Activated T-cell treated with anti-CD3 and anti-CD28 coated beads, Interleukin-2, amount 50 U/mL, for 1 hour (primary cell): ENCODE measurements around the gene SERINC5.
"Not testable (repeated sequence)": the region's sequence is repeated elsewhere in the genome, so short reads cannot be mapped to it uniquely, and the experiment has no call there.

Experiments
- DNase-seq: peaks from one replicate; pipeline ENCODE4 v3.0.0-alpha.2; 2020

SERINC5 gene

DNA sequence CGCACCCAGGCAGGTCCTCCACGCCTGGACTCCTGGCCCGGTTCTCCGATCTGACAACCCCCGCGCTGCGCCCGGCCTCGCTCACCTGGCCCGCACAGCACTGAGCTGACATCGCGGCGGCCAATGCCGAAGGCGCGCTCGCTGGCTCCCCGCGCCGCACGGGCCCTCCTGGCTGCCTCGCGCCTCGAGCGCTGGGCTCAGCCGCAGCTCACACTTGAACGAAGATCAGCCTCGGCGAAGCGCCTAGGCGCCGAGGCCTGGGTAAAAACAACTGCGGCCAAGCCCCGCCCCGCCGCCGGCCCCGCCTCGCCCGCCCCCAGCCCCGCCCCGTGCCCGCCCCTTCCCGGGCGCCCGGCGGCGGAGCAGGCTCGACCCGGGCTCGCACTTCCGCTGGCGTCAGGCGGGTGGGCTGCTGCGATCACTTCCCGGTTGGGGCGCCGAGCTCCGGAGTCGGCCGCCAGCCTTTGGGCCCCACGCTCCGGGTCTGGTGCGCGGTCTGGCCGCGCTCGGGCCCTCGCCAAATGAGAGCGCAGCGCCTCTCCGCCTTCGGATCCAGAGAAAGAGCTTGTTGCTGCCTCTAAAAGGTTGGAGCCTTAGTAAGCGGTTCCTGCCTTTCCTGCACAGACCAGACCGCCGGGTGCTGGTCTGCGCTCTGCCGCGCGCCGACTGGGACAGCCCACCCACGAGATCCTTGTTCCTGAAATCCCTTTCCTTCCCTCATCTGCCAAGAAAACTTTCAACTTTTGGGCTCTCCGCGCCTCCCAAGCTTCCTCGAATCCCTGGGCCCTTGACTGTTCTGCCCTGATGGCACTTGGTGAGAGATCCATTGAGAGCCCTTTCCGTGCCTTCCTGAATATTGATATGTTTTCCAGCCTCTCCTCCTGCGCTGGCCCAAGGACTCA lies at the start of gene SERINC5:
TSS of gene SERINC5 (minus strand) at position 238 of the 902 bp plus-strand sequence. CDS start at position 112, 126 bp downstream.
- DNase-seq: peak; percentile 90

- no peak for DNase-seq
These were observed 46.8 kb upstream of the SERINC5 start for GRCh38 chr5:80302636-80303035.

GRCh38 chr5:80301342-80301741 lies 45.5 kb upstream of the SERINC5 start:
- DNase-seq: not testable (repeated sequence)

DNA sequence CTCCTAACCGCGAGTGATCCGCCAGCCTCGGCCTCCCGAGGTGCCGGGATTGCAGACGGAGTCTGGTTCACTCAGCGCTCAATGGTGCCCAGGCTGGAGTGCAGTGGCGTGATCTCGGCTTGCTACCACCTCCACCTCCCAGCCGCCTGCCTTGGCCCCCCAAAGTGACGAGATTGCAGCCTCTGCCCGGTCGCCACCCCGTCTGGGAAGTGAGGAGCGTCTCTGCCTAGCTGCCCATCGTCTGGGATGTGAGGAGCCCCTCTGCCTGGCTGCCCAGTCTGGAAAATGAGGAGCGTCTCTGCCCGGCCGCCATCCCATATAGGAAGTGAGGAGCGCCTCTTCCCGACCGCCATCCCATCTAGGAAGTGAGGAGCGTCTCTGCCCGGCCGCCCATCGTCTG lies 44.9 kb upstream of the SERINC5 start:
- DNase-seq: not testable (repeated sequence)

- DNase-seq: no peak
These were observed 44.3 kb upstream of the SERINC5 start for GRCh38 chr5:80300125-80300524.

DNA sequence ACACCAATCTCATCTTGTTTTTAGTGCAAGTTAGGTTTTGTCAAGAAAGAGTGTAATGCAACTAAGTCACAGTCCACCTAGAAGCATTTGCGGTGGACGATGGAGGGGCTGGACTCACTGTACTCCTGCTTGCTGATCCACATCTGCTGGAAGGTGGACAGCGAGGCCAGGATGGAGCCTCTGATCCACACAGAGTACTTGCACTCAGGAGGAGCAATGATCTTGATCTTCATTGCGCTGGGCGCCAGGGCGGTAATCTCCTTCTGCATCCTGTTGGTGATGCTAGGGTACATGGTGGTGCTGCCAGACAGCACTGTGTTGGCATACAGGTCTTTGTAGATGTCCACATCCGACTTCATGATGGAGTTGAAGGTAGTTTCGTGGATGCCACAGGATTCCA lies 43.8 kb upstream of the SERINC5 start:
- DNase-seq: no peak

DNA sequence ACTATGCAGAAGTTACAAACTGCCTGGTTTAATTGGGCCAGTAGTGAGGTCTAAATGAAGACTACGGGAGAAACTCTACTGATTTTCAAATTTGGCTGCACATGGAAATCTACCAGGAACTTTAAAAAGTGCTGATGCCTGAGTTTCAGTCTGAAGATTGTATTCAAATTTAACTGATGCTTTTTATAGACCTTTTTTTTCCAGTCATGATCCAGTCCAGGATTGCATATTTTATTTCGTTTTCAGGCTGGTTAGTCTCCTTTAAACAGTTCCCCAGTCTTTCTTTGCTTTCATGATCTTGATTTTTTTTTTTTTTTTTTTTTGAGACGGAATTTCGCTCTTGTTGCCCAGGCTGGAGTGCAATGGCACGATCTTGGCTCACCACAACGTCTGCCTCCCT lies 40.3 kb upstream of the SERINC5 start:
- DNase-seq: no peak

DNA sequence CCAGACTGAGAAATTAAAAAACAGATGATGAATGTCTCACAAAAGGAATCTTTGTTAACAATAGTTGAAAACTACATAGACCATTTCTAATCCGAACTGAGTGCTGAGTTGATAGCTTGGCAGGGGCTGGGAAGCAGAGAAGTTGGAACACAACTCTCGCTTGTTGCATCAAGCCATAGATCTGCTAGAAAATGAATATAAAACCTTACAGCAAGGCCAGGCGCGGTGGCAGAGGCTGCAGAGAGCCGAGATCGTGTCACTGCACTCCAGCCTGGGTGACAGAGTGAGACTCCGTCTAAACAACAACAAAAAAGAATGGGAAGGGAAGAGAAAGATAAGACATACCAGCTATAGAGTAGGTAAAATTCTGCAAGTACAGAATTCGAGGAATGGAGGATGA lies 35.9 kb upstream of the SERINC5 start:
- DNase-seq: no peak

DNA sequence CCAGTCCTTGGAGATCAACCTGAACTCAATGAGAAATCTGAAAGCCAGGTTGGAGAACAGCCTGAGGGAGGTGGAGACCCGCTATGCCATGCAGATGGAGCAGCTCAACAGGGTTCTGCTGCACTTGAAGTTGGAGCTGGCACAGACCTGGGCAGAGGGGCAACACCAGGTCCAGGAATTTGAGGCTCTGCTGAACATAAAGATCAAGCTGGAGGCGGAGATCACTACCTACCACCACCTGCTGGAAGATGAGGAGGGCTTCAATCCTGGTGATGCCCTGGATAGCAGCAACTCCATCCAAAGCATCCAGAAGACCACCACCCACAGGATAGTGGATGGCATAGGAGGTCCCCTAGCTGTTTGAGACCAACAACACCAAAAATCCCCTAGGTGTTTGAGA lies 33.5 kb upstream of the SERINC5 start:
- no peak for DNase-seq

GRCh38 chr5:80288177-80288576 lies 32.3 kb upstream of the SERINC5 start:
- no peak for DNase-seq

DNA sequence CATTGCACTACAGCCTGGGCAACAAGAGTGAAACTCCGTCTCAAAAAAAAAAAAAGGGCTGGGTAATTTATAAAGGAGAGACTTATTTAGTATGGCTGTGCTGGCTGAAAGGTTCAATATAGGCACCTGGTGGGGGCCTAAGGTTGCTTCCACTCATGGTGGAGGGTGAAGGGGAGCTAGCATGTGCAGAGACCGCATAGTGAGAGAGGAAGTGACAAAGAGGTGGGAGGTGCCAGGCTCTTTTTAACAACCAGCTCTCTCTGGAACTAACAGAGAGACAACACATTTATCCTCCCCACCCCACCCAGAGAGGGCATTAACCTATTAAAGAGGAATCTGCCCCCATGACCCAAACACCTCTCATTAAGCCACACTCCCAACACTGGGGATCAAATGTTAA lies 28.9 kb upstream of the SERINC5 start:
- no peak for DNase-seq

DNA sequence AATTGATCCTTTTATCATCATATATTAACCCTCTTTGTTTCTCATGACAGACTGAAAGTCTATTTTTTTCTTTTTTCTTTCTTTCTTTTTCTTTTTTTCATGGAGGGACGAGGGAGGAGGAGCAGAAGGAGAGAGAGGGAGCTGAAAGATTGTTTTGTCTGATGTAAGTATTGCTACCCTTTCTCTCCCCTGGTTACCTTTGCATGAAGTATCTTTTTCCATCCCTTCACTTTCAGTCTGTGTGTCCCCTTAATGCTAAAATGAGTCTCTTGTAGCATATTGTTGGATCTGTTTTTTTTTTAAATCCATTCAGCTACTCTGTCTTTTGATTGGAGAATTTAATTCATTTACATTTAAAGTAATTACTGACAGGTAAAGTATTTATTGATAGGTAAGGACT lies 27.5 kb upstream of the SERINC5 start:
- no peak for DNase-seq

DNA sequence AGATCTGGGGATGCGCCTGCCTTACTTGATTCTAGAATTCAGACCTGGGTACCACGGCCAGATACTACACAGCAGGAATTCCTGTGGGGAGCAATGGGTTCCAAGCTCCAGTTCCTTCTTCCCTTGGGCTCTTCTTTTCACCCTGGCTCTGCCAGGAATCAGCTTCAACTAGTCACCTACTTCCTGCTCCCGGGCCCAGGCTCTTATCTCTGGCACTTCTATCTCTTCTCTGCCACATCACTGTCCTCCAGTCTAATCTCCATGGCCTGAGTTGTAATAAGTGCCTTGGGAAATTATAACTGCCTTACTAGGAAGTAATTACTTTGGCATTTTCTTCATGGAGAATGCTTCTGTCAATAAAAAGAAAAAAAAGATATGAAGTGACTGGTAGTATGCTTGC lies 26.2 kb upstream of the SERINC5 start:
- no peak for DNase-seq

DNA sequence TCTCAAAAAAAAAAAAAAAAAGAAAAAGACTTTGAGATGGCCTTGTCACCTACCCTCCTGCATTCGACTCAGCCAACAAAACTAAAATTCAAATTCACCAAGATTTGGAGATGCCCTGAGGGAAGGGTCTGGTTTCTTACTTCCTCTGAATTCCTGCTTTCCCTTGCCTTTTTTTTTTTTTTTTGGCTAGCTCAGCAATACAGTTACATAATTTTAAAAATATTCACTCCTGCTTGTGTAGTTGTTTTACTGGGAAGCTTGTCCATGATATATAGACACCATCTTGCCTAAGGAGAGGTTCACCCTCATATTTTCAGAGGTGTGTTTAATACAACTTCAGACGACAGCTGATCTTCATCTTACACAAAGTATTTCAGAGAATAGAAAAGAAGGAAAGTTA lies 21.3 kb upstream of the SERINC5 start:
- DNase-seq: no peak

- DNase-seq: no peak
These were observed 20.3 kb upstream of the SERINC5 start for GRCh38 chr5:80276186-80276585.

DNA sequence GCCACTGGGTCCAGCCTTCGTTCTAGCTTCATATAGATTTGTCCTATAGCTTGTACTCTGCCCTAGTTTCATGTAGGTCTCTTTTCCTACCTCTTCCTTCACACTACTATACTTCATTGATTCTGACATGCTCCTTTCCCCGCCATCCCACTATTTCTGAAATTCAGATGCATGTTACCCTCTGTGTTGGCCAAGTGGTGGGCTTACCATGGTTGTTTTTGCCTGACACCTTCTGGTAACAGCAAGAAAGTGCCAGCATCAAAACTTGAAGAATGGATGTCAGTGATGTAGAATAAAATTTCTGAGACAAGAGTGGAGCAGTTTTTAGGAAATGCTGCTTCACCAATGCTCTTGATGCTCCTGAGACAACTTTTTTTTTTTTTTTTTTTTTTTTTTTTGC lies 19.5 kb upstream of the SERINC5 start:
- no peak for DNase-seq

DNA sequence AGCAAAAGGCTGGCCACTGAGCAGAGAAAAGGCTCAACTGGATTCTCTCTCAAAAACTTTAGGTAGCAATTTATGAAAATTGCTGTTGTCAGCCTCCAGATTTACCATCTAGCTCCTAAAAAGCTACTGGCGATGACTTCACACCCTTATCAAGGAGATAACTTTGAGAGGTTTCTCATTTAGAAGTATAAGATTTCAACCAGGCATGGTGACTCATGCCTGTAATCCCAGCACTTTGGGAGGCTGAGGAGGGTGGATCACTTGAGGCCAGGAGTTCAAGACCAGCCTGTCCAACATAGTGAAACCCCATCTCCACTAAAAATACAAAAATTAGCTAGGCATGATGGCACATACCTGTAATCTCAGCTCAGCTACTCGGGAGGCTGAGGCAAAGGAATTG lies 14.7 kb upstream of the SERINC5 start:
- not testable (repeated sequence) for DNase-seq

GRCh38 chr5:80269991-80270438 lies 14.2 kb upstream of the SERINC5 start:
- peak; percentile 49 for DNase-seq

GRCh38 chr5:80268916-80269315 lies 13.1 kb upstream of the SERINC5 start:
- no peak for DNase-seq

DNA sequence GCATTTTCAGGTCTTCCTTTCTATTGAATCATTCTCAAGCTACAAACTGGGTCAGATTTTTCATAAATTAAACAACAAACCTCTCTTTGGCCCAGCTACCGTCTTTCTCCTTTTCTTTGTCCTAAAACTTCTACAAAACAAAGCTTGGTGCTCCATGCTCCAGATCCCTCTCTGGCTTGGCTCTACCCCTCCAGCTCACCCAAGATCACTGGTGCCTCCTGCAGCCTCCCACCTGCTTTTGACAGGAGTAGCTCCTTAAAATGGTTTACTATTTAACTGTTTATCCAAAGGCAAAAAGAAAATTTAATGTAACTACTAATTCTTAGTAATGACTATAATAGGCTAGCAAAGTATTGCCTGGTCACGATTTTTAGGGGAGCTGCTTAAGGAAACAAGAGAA lies 10.7 kb upstream of the SERINC5 start:
- no peak for DNase-seq

- DNase-seq: no peak
These were observed 4.6 kb upstream of the SERINC5 start for GRCh38 chr5:80260461-80260860.

- DNase-seq: no peak
These were observed 3.8 kb upstream of the SERINC5 start for GRCh38 chr5:80259511-80260203.

DNA sequence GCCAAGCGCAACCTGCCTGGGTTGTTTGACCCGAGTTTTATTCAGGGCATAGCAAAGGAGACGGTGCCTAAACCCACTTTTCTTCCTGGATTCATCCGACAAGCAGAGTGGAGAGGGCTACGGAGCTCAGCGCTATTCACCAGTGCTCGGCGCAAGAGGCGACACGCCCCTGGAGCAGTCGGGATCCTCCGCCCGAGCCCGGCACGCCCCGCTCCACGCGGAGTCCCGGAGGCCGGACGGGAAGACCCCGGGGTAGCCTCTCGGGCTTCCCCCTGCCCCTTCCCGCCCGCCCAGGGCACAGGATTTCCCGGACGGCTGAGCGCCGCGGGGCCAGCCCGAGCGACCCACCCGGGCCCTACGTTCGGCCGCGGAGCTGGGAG lies 427 bp downstream of the SERINC5 start:
- DNase-seq: no peak

GRCh38 chr5:80254767-80255430 lies 949 bp downstream of the SERINC5 start:
- DNase-seq: no peak
